Retina (tissue), 1 donor: ENCODE results near the gene IRGC.
"Not testable (repeated sequence)": the region's sequence is repeated elsewhere in the genome, so short reads cannot be mapped to it uniquely, and the experiment has no call there.

ENCODE experiments used
- DNase-seq: peaks from one replicate; pipeline ENCODE4 v3.0.0-alpha.2; 2016

Gene IRGC, protein sequence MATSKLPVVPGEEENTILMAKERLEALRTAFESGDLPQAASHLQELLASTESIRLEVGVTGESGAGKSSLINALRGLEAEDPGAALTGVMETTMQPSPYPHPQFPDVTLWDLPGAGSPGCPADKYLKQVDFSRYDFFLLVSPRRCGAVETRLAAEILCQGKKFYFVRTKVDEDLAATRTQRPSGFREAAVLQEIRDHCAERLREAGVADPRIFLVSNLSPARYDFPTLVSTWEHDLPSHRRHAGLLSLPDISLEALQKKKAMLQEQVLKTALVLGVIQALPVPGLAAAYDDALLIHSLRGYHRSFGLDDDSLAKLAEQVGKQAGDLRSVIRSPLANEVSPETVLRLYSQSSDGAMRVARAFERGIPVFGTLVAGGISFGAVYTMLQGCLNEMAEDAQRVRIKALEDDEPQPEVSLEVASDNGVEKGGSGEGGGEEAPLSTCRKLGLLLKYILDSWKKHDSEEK

DNA sequence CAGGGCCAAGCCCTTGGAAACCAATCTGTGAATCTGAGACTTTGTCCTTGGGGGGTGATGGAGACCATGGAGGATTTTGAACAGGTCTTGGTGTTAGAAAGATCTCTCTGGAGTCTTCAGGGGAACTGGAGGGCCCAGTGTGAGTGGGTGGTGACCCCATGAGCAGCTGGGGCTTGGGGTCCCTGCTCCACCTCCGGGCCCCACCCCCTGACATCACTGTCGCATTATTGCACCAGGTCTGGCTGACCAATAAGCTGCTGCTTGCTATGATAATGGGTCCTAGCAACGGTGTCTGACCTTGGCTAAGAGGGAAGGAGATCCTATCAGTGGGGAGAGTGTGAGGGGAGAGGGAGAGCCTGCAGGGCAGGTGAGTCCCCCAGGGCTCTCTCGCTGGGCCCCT, at the start of gene IRGC:
Gene IRGC (plus strand): TSS at position 301 of the 400 bp plus-strand sequence. CDS start 2,483 bp downstream, outside the sequence.
- DNase-seq = no peak

DNA sequence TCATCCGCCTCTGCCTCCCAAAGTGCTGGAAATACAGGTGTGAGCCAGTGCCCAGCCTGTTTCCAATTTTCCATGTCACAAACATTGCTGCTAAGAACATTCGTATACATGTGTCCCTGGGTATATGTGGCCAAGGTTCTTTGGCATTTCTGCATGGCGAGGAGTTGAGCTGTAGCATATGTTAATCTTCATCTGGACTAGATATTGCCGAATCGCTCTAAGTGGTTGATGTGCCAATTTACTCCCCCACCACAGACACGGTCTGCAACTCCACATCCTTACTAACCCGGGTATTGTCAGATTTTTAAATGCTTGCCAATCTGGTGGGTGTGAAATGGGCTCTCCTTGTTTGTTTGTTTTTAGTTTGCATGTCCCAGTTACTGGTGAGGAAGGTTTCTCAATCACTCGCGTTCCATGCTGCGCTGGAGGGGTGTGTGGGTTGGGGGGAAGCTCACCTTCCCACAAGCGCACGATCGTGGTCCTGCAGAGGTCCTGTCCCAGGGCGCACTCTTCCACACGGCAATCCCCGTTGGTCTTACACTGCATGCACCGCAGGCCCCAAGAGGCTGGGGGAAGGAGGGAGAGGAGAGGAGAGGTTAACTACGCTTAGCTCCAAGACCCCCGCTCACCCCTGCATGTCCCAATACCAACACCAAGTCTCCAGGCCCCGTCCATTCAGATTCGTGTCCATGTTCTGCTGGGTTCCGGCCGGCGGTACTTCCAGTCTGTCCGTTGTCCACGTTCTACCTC, 48.6 kb upstream of the IRGC start:
- DNase-seq = no peak

DNA sequence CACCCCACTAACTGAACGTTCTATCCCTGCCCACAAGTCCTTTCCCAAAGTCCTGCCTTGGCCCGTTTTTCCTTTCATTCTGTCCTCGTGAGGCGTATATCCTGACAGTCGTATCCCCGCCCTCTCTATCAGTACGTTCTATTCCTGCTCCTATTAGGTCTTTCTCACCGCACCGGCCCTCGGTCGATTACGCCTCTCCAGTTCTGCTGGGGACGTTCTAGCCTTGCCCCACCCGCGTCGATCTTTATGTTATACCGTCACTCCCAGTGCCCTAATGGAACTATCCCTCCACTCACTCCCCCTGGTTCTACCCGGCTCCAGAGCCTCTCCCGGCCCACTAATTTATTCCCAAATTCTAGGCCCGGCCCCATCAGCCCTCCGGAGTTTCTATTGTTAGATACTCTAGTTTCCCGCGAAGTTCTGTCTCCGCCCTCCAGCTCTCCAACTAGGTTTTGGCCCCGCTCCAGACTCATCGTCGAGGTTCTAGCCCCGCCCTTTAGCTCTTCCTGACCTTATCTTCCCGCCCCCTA, 47.9 kb upstream of the IRGC start:
- DNase-seq = peak; percentile 86

DNA sequence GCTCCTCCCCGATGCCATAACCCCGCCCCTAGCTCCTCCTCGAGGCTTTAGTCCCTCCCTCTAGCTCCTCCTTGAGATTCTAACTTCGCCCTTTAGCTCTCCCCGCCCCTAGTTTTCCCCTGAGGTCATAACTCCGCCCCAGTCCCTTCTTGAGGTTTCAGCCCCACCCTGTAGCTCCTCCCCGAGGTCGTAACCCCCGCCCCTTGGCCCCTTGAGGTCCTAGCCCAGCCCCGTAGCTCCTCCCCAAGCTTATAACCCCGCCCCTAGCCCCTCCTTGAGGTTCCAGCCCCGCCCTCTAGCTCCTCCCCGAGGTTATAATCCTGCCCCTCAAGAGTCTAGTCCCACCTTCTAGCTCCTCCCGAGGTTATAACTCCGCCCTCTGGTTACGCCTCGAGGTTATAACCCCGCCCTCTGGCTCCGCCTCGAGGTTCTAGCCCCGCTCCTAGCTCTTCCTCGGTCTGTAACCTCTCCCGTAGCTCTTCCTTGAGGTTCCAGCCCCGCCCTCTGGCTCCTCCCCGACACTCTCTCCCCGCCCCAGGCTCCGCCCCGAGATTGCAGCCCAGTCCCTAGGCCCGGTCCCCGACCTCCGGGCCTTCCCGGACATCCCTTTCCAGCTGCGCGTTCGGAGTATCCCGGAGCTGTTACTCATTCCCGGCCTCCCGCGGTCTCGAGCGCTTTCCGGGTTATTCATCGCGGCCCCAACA, 47.3 kb upstream of the IRGC start:
- DNase-seq = peak; percentile 90

DNA sequence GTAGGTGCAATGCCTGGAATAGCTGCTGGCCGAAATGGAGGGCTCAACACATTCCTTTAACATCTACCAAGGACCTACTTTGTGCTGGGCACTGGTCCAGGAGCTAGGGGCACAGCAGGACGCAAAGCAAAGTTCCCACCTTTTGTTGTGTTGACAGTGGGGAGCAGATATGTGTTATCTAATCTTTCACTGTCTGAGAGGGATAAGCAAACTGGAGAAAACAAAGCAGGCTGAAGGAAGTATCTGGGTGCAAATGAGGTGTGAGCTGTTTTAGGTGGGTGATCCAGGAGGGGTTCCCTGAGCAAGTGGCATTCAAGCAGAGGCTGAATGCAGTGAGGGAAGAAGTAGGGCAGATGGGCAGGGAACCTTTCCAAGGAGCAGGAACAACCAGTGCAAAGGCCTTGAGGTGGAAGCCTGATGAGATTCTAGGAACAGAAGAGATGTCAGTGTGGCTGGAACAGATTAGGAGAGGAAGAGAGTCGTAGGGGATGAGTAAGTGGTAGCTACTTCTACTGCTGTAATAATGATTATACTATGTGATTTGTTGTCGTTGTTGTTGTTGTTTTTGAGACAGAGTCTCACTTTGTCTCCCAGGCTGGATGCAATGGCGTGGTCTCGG, 43.7 kb upstream of the IRGC start:
- DNase-seq = no peak

DNA sequence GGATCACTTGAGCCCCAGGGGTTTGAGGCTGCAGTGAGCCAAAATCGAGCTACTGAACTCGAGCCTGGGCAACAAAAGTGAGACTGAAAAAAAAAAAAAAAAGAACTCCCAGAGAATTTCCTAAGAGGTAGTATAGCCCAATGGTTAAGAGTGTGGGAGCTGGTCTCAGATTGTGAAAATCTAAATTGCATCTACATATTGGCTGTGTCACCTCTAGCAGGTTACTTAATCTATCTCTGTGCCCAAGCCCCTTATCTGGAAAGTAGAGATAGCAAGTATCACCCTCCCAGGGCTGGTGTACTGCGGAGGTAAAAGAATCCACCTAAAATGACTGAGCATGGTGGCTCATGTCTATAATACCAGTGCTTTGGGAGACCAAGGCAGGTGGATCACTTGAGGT, 42.2 kb upstream of the IRGC start:
- DNase-seq = no peak

DNA sequence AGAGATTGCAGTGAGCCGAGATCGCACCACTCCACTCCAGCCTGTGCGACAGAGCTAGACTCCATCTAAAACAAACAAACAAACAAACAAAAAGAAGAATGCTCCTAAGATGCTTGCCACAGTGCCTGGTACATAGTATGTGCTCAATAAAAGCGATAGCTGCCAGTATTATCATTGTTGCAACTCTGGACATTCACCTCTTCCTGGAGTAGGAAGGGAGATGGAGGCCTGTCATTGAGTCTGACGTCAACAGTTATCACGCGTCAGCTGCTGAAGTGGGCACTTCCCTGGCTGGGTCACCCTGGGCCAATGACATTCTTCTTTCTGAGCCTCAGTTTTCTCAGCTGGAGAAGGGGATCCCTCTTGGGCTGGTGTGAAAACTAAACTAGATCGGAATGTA, 41.7 kb upstream of the IRGC start:
- DNase-seq = no peak

DNA sequence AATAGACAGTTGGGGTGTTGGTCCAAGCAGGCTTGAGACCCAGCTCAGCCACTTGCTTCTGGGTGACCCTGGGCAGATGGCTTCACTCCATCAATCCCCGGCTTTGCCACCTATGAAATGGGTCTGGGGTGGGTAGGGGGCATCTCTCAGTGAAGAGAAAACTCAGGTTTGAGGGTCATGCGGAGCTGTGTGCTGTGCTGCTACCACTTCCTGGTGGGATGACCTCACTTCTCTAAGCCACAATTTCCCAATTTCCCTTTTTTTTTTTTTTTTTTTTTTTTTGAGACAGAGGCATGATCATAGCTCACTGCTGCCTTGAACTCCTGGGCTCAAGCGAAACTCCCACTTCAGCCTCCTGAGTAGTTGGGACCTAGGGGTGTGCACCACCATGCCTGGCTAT, 41.3 kb upstream of the IRGC start:
- no peak for DNase-seq

DNA sequence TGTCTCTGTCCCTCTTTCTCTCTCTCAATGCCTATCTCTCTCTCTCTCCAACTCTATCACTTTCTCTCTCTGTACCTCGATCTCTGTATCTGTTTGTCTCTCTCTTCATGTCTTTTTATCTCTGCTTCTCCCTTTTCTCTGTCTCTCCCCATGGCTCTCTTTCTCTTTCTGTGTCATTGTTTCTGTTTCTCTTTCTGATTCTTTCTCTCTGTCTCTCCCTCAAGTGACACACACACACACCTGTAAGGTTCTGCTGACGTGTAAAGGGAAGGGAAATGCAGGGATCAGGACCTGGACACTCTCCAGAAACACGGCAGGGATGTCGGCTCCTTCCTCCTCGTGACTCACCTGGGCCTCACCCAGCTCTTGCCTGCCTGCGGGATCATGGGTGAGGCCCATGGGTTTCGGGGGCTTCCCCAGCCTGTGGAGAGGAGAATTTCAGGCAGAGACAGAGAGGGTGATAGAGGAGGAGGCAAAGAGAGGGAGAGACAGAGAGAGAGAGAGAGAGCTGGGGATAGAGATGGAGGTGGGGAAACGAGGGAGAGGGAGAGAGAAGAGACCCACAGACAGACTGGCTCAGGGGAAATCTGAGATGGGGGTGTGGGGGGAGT, 40.5 kb upstream of the IRGC start:
- no peak for DNase-seq

DNA sequence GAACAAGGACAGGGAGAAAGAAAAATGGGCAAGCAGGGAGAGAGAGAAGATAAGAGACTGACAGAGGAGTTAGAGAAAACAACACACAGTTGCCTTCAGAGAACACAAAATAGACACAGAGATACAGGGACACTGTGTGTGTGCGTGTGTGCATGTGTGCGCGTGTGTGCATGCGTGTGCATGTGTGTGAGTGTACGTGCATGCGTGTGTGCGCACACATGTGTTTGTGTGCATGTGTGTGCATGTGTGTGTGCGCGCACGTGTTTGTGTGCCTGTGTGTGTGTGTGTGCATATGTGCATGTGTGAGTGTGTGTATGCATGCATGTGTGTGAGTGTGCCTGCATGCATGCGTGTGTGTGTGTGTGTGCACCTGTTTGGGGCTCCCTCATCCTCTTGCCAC, 40.0 kb upstream of the IRGC start:
- no peak for DNase-seq

DNA sequence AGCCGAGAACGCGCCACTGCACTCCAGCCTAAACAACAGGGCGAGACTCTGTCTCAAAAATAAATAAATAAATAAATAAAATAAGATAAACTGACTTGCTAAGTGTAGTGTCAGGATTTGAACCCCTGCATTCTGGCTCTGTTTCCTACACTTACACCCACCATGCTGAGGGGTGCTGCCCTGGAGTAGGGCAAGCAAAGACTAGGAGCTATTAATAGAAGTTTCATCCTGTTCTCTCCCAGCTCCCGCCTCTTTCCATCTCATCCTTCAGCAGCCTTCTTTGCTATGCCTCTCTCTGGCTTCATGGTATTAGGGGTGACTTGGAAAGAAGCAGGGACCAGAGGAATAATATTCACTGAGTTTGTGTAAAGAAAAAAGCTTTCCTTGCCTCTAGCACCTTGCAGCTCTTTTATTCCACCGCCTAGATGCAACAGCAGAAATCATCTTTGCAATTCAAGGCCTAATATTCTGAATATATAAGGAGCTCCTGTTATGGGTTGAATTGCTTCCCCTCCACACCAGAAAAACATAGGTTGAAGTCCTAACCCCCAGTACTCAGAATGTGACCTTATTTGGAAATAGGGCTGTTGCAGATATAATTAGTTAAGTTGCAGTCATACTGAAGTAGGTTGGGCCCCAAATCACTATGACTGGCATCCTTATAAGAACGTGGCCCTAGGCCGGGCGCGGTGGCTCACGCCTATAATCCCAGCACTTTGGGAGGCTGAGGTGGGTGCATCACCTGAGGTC, 37.2 kb upstream of the IRGC start:
- DNase-seq = no peak

DNA sequence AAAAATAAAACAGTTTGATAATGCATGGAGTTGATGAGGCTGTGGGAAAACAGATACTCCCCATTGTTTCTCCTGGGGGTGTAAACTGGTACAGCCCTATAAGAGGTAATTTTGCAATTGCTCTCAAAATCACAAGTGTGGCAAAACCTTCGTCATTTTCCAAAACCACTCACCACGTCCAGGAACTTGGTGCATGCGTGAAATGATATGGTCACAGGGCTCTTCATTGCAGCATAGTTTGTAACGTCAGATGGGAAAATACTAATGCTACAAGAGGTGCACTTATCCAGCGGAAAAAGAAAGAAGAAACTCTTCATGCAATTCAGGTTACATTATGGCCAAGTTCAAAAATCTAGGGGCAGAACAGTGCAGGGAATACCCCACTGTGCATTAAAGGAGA, 34.1 kb upstream of the IRGC start:
- DNase-seq = no peak

DNA sequence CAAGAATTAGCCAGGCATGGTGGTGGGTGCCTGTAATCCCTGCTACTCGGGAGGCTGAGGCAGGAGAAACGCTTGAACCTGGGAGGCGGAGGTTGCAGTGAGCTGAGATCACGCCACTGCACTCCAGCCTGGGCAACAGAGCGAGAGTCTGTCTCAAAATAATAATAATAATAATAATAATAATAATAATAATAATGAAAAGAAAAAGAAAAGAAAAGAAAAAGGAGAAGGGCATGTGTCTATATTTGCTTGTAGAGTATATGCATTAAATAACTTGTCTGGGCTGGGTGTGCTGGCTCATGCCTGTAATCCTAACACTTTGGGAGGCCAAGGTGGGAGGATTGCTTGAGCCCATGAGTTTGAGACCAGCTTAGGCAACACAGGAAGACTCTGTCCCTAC, 33.6 kb upstream of the IRGC start:
- DNase-seq = not testable (repeated sequence)

DNA sequence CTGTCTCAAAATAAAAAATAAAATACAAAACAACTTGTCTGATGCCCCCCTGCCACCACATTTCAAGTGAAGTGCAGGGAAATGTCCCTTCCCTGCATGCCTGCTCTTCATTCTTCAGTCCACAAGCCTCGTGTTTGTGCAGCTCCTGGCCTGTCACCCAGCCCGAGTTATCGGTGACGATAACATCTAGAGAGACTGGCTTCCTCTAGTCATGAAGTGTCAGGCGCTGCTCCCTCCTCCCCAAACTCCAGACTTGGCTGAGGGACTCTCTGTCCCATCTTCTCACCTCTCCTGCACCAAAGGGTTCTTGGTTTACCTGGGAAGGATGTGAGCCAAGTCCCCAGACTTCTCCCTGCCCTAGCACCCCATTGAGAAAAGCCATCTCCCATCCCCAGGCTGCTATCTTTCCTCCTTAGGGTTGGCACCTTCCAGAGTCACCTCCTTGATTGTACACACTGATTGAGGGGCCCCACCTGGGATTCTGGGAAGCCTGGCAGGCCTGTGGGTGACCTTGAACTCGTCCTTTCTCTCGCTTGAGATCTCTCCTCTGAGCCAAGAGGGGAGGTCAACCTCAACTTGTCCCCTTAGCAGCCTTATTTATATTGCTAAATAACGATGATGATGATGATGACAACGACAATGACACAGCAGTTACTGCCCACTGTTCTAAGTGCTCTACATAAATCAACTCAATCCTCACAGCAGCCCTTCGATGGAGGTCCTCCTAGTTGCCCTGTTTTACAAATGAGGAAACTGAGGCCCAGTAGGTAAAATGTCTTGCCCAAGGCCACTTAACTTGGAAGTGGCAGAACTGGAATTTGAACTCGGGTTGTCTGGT, 32.8 kb upstream of the IRGC start:
- DNase-seq = no peak

DNA sequence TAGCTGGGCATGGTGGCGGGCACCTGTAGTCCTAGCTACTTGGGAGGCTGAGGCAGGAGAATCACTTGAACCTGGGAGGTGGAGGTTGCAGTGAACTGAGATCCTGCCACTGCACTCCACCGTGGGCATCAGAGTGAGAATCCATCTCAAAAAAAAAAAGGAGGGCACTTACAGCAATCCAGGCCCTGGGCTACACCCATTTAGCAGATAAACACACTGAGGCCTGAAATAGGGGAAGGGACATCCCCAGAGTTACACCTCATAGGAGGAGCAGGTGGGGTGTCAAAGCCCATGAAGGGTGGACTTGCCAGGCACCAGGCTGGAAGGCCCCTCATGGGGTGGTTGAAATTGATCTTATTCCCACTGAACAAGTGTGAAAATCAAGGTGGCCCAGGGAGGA, 32.0 kb upstream of the IRGC start:
- DNase-seq = no peak

DNA sequence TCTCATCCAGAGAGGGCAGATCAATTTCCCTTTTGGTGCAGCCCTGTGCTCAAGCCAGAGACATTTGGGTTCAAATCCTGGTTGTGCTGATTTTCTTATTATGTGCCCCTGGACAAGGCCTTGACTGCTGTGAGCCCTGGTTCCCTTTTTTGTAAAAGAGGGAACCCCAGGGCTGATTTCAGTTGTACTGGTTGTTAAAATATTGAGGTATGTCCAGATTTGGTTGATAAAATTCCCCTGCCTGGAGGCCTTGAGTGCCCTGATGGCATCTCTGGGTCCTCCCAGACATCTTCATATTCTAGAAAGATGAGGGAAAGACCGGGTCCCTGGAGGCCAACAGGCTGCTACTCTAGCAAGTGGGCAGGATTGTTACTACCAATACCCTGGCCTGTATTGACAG, 31.6 kb upstream of the IRGC start:
- DNase-seq = no peak

DNA sequence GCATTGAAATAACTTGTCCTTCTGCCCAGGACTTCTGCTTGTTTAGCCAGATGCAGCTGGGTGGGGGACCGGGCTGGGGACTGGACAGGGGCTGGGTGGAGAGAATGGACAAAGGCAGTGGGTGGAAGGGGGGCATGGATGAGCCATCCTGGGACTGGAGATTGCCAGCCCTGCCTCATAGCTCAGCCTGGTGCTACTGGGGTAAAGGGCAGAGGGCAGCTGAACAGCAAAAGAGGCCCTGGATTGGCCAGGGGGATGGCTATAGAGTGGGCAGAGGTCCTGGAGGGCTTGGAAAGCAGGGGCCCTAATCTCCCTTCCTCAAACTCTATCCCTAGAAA, 28.2 kb upstream of the IRGC start:
- DNase-seq = no peak

DNA sequence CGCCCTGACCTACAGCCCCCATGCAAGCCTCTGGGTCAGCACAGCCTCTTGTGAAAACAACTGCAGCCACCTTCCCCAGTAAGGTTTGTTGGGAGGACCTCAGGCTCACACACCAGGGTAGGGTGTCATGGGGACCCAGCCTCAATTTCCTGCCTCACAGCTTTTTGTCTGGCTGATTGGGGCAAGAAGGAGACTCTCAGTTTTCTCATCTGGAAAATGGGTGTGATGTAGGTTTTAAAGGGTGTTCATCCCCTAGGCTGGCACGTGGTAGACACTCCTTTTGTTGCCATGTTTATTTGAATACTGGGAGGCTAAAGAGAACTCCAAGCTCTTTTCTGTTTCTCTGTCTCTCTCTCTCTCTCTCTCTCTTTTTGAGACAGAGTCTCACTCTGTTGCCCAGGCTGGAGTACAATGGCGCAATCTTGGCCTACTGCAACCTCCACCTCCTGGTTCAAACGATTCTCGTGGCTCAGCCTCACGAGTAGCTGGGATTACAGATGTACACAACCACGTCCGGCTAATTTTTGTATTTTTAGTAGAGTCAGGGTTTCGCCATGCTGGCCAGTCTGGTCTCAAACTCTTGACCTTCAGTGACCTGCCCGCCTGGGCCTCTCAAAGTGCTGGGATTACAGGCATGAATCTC, 27.7 kb upstream of the IRGC start:
- DNase-seq = no peak

DNA sequence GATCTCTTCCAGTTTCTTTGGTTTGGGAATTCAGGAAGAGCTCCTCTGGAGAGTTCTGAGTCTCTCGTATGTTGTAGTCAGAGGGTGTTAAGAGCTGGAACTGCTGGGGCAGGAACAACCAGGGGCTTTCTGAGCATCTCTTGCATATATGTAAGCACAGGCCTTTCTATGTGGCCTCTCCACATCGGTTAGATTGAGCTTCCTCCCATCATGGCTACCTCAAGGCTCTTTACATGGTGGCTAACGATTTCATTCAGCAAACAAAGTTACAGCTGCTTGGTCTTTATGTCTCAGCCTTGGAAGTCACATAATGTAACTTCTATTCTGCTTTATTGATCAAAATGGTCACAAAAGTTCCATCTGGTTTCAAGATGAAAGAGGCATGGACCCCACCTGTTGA, 25.4 kb upstream of the IRGC start:
- no peak for DNase-seq

DNA sequence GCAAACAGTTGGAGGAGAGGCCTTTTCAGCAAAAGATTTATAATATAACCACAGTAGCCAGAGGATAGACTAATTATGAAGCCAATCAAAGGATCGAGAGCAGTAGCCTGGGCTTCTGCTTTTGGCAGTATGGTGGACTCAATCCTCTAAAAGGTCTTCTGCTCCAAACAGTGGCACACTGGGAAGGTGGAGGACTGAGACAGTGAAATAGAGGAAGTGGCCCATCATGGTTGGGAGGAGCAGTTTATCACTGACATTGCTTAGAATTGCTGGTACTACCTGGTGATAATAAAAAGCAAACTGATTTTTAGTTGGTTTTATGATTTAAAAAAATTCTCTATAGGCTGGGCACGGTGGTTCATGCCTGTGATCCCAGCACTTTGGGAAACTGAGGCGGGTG, 25.0 kb upstream of the IRGC start:
- no peak for DNase-seq
